T-helper 17 cell (primary cell): ENCODE results near the gene ZNRF2. TPM values are rescaled to one million over a fixed set of nuclear protein-coding genes. Genes with fewer than 3 reads are reported as not detected.

Source experiments
- ATAC-seq: fragments of 150-1000 bp; cut with Tn5 transposase; 2 replicates; pipeline ENCODE4 v1.10.0; 2021; ENCODE audit warnings: mild to moderate bottlenecking, moderate library complexity
- DNase-seq, 3 donors: peaks; one replicate each; pipeline versions ENCODE4 v3.0.0 to v3.0.0-alpha.2; 2020 to 2021
- H3K9me3 ChIP-seq: one replicate; pipeline ENCODE4 v1.7.0; 2013; ENCODE audit warnings: low read length, mild to moderate bottlenecking; ENCODE audit not compliant: control insufficient read depth, poor library complexity, severe bottlenecking
- H3K27ac Mint-ChIP-seq: one replicate; pipeline ENCODE4 v1.8.0; 2022; ENCODE audit warnings: mild to moderate bottlenecking, moderate library complexity, mixed read lengths
- H3K27me3 Mint-ChIP-seq: one replicate; pipeline ENCODE4 v1.8.0; 2022; ENCODE audit warnings: mixed read lengths
- H3K36me3 Mint-ChIP-seq: one replicate; pipeline ENCODE4 v1.8.0; 2022; ENCODE audit warnings: low read depth, mixed read lengths
- H3K4me1 Mint-ChIP-seq: one replicate; pipeline ENCODE4 v1.8.0; 2022; ENCODE audit warnings: mild to moderate bottlenecking, mixed read lengths
- H3K4me3 Mint-ChIP-seq: one replicate; pipeline ENCODE4 v1.8.0; 2022; ENCODE audit warnings: mild to moderate bottlenecking, moderate library complexity, mixed read lengths
- total RNA-seq, 4 donors: library from RNA in 2 of 4; stranded (reverse) in 2 of 4; gene quantifications; one replicate each; pipeline ENCODE4 v1.2.3 and lab custom pipeline; 2022 to 2026

ZNRF2 gene
- total RNA-seq, 2 donors from 2014 or later: 26.8 to 31.6 TPM

- no peak overlapping the region for H3K27ac Mint-ChIP-seq
These were observed 19.9 kb downstream of the ZNRF2 start for GRCh38 chr7:30304177-30304884.

GRCh38 chr7:30306976-30307375 lies 22.6 kb downstream of the ZNRF2 start:
- Mint-ChIP-seq H3K36me3 (no peaks in the 10 kb centered on the region), H3K27ac (peak overlapping the region; percentile 49), H3K4me3 (peak overlapping the region; percentile 22), H3K27me3 (no peaks in the 10 kb centered on the region), H3K4me1 (peaks cover 46% of the 10 kb centered on the region)
- no peak for DNase-seq
- no peaks in the 10 kb centered on the region for H3K9me3 ChIP-seq
- peak; percentile 58 for ATAC-seq

More at GRCh38 chr7:30304177-30304884, 19.9 kb downstream of the ZNRF2 start:
- Mint-ChIP-seq H3K27me3 (no peaks in the 10 kb centered on the region), H3K4me1 (peaks cover 38% of the 10 kb centered on the region), H3K36me3 (no peaks in the 10 kb centered on the region), H3K4me3 (no peak overlapping the region)
- ATAC-seq (no peak), DNase-seq (no peak)
- H3K9me3 ChIP-seq: no peaks in the 10 kb centered on the region

GRCh38 chr7:30308389-30308788 lies 24.0 kb downstream of the ZNRF2 start:
- H3K36me3 Mint-ChIP-seq: no peaks in the 10 kb centered on the region
- no peak overlapping the region for H3K27ac Mint-ChIP-seq
- ATAC-seq (no peak), DNase-seq (no peak)
- H3K27me3 Mint-ChIP-seq: no peaks in the 10 kb centered on the region
- no peak overlapping the region for H3K4me3 Mint-ChIP-seq
- H3K4me1 Mint-ChIP-seq: peaks cover 51% of the 10 kb centered on the region
- no peaks in the 10 kb centered on the region for H3K9me3 ChIP-seq

GRCh38 chr7:30309302-30309701 lies 24.9 kb downstream of the ZNRF2 start:
- DNase-seq (no peak), ATAC-seq (no peak)
- Mint-ChIP-seq H3K4me3 (no peak overlapping the region), H3K27me3 (no peaks in the 10 kb centered on the region), H3K27ac (peak overlapping the region; percentile 60), H3K4me1 (peaks cover 50% of the 10 kb centered on the region), H3K36me3 (no peaks in the 10 kb centered on the region)
- no peaks in the 10 kb centered on the region for H3K9me3 ChIP-seq

GRCh38 chr7:30309842-30310435 lies 25.5 kb downstream of the ZNRF2 start:
- no peaks in the 10 kb centered on the region for H3K9me3 ChIP-seq
- Mint-ChIP-seq H3K4me3 (peak overlapping the region; percentile 66), H3K27me3 (no peaks in the 10 kb centered on the region)

GRCh38 chr7:30310674-30311362 lies 26.4 kb downstream of the ZNRF2 start:
- ATAC-seq (no peak), DNase-seq (no peak)
- Mint-ChIP-seq H3K27ac (no peak overlapping the region), H3K27me3 (no peaks in the 10 kb centered on the region), H3K36me3 (no peaks in the 10 kb centered on the region), H3K4me1 (peaks cover 50% of the 10 kb centered on the region), H3K4me3 (no peak overlapping the region)
- H3K9me3 ChIP-seq: no peaks in the 10 kb centered on the region

More at GRCh38 chr7:30309842-30310435, 25.5 kb downstream of the ZNRF2 start:
- ATAC-seq: no peak
- DNase-seq: no peak
- Mint-ChIP-seq H3K36me3 (no peaks in the 10 kb centered on the region), H3K27ac (peak overlapping the region; percentile 60), H3K4me1 (peaks cover 49% of the 10 kb centered on the region)

GRCh38 chr7:30312178-30312577 lies 27.8 kb downstream of the ZNRF2 start:
- no peak overlapping the region for H3K4me3 Mint-ChIP-seq
- no peaks in the 10 kb centered on the region for H3K9me3 ChIP-seq
- ATAC-seq: no peak
- peaks cover 49% of the 10 kb centered on the region for H3K4me1 Mint-ChIP-seq
- no peaks in the 10 kb centered on the region for H3K36me3 Mint-ChIP-seq
- no peak for DNase-seq
- H3K27ac Mint-ChIP-seq: no peak overlapping the region
- no peaks in the 10 kb centered on the region for H3K27me3 Mint-ChIP-seq

GRCh38 chr7:30313348-30313747 lies 29.0 kb downstream of the ZNRF2 start:
- DNase-seq (no peak), ATAC-seq (no peak)
- Mint-ChIP-seq H3K27me3 (no peaks in the 10 kb centered on the region), H3K4me3 (no peak overlapping the region), H3K27ac (peak overlapping the region; percentile 3), H3K4me1 (peaks cover 53% of the 10 kb centered on the region), H3K36me3 (no peaks in the 10 kb centered on the region)
- no peaks in the 10 kb centered on the region for H3K9me3 ChIP-seq

- peaks cover 57% of the 10 kb centered on the region for H3K4me1 Mint-ChIP-seq
These were observed 29.4 kb downstream of the ZNRF2 start for GRCh38 chr7:30313793-30314192.

GRCh38 chr7:30315589-30315988 lies 31.2 kb downstream of the ZNRF2 start:
- Mint-ChIP-seq H3K27me3 (no peaks in the 10 kb centered on the region), H3K27ac (no peak overlapping the region), H3K4me1 (peaks cover 59% of the 10 kb centered on the region), H3K4me3 (no peak overlapping the region), H3K36me3 (no peaks in the 10 kb centered on the region)
- DNase-seq: no peak
- ATAC-seq: no peak
- H3K9me3 ChIP-seq: no peaks in the 10 kb centered on the region

More at GRCh38 chr7:30313793-30314192, 29.4 kb downstream of the ZNRF2 start:
- Mint-ChIP-seq H3K27me3 (no peaks in the 10 kb centered on the region), H3K36me3 (no peaks in the 10 kb centered on the region), H3K27ac (peak overlapping the region; percentile 3), H3K4me3 (no peak overlapping the region)
- ATAC-seq: no peak
- no peak for DNase-seq
- no peaks in the 10 kb centered on the region for H3K9me3 ChIP-seq

- H3K27ac Mint-ChIP-seq: peak overlapping the region; percentile 99
- ATAC-seq: no peak
- peak overlapping the region; percentile 91 for H3K4me3 Mint-ChIP-seq
- no peaks in the 10 kb centered on the region for H3K27me3 Mint-ChIP-seq
- no peaks in the 10 kb centered on the region for H3K9me3 ChIP-seq
- peaks cover 54% of the 10 kb centered on the region for H3K4me1 Mint-ChIP-seq
- no peak for DNase-seq
- no peaks in the 10 kb centered on the region for H3K36me3 Mint-ChIP-seq
These were observed 36.0 kb downstream of the ZNRF2 start for GRCh38 chr7:30320392-30320791.

GRCh38 chr7:30321089-30321881 lies 36.9 kb downstream of the ZNRF2 start:
- Mint-ChIP-seq H3K4me1 (peaks cover 56% of the 10 kb centered on the region), H3K4me3 (peak overlapping the region; percentile 91), H3K36me3 (peaks cover 2% of the 10 kb centered on the region), H3K27me3 (no peaks in the 10 kb centered on the region), H3K27ac (peak overlapping the region; percentile 99)
- ATAC-seq: peak; percentile 25
- DNase-seq: no peak
- no peaks in the 10 kb centered on the region for H3K9me3 ChIP-seq

- DNase-seq (no peak), ATAC-seq (peak; percentile 4)
- Mint-ChIP-seq H3K27me3 (no peaks in the 10 kb centered on the region), H3K27ac (peak overlapping the region; percentile 99), H3K36me3 (peaks cover 4% of the 10 kb centered on the region), H3K4me1 (peaks cover 56% of the 10 kb centered on the region), H3K4me3 (peak overlapping the region; percentile 91)
- no peaks in the 10 kb centered on the region for H3K9me3 ChIP-seq
These were observed 37.4 kb downstream of the ZNRF2 start for GRCh38 chr7:30321882-30322192.
